ENCODE results near the gene SRRM3. TPM values are rescaled to one million over a fixed set of nuclear protein-coding genes. Genes with fewer than 3 reads are reported as not detected.
A peak's percentile ranks its signal among the peaks of the same experiment; 100 is the strongest.

Gene SRRM3
- total and polyA plus RNA-seq, 9 of the 15 experiments (the other 6 are each of a cell fraction or from before 2014, with no cell fraction given), result 0.04 to 0.91 (median 0.46) TPM; not detected in 2

GRCh38 chr7:76317782-76318487 is 116.2 kb downstream of the SRRM3 start (continued):
- TF ChIP-seq ZNF318 (IDR thresholded peaks at IDR 0.05; ENCODE audit: borderline replicate concordance in 1 of 2, low read depth in 1 of 2) (no peak), TCFL5 (CRISPR knock-in tag; conservative IDR thresholded peaks at IDR 0.05) (no peak), CBFA2T2 (conservative IDR thresholded peaks at IDR 0.05) (no peak), ZNF79 (CRISPR knock-in tag; IDR thresholded peaks at IDR 0.05; ENCODE audit: low read depth) (no peak), ERF (CRISPR knock-in tag; IDR thresholded peaks at IDR 0.05) (no peak), ZNF551 (CRISPR knock-in tag; IDR thresholded peaks at IDR 0.05) (no peak), HNRNPUL1 (IDR thresholded peaks at IDR 0.05; ENCODE audit: low read length) (no peak), CREB1 (IDR thresholded peaks at IDR 0.05) (peak; percentile 41; the same call in 1 of the 2 replicates), CREB1 (CRISPR knock-in tag; IDR thresholded peaks at IDR 0.05) (peak; percentile 52; the same call in 1 of the 2 replicates), FOXJ2 (tag; IDR thresholded peaks at IDR 0.05) (no peak), HINFP (tag; conservative IDR thresholded peaks at IDR 0.05; ENCODE audit: low read depth) (peak; percentile 89), TEAD2 (tag; IDR thresholded peaks at IDR 0.05) (no peak), RFX5 (IDR thresholded peaks at IDR 0.05; ENCODE audit: low read depth, low read length) (peak; percentile 100), TRIM25 (IDR thresholded peaks at IDR 0.05; ENCODE audit: borderline replicate concordance) (no peak)

All from K562 (cell line).